OCI-LY7 (cell line): ENCODE measurements around the gene GIMAP6.
"Not testable (repeated sequence)": the region's sequence is repeated elsewhere in the genome, so short reads cannot be mapped to it uniquely, and the experiment has no call there.

Experiments
- EZH2phosphoT487 ChIP-seq: fragments of 200-600 bp; sonication (generic); IDR thresholded peaks from 2 replicates; pipeline ENCODE4 v1.6.1; 2018; ENCODE audit warnings: low read depth, borderline replicate concordance, mild to moderate bottlenecking, mixed run types, antibody characterized with exemption, low read length, moderate library complexity, mixed read lengths
- TF ChIP-seq, protein P1 (sequence below): fragments of 200-600 bp; sonication (generic); conservative IDR thresholded peaks from 2 replicates; pipeline ENCODE4 v1.5.1; 2014; ENCODE audit warnings: mild to moderate bottlenecking, antibody characterized with exemption, low read length, moderate library complexity, mixed read lengths

DNA sequence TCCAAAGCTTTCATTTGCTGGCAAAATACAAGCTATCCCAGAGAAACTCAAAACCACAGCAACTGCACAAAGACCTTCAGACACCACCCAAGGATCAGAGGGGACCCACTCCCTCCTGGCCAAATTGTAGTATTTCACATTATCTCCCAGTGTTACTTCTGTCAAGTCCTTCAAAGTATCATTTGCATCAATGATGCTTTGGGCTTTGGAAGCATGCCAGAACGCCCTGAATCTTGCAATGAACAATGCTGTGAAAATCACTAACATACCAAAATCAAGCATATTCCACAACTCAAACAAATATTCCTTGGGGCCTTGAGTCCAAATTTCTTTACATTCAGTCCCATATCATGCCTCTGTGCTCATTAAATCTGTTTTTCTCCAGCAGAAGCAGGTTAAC, 17.8 kb downstream of the GIMAP6 start:
- TF ChIP-seq, protein P1, sequence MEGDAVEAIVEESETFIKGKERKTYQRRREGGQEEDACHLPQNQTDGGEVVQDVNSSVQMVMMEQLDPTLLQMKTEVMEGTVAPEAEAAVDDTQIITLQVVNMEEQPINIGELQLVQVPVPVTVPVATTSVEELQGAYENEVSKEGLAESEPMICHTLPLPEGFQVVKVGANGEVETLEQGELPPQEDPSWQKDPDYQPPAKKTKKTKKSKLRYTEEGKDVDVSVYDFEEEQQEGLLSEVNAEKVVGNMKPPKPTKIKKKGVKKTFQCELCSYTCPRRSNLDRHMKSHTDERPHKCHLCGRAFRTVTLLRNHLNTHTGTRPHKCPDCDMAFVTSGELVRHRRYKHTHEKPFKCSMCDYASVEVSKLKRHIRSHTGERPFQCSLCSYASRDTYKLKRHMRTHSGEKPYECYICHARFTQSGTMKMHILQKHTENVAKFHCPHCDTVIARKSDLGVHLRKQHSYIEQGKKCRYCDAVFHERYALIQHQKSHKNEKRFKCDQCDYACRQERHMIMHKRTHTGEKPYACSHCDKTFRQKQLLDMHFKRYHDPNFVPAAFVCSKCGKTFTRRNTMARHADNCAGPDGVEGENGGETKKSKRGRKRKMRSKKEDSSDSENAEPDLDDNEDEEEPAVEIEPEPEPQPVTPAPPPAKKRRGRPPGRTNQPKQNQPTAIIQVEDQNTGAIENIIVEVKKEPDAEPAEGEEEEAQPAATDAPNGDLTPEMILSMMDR, result not testable (repeated sequence)
- TF ChIP-seq EZH2phosphoT487, result not testable (repeated sequence)
